GM19023 (cell line): ENCODE data around the gene ABCC8.

Experiments
- ATAC-seq: cut with Tn5 transposase; IDR thresholded peaks from one replicate; pipeline ENCODE4 v1.9.1; 2021; ENCODE audit warnings: mild to moderate bottlenecking, moderate library complexity; ENCODE audit not compliant: unreplicated experiment

ABCC8 gene

DNA sequence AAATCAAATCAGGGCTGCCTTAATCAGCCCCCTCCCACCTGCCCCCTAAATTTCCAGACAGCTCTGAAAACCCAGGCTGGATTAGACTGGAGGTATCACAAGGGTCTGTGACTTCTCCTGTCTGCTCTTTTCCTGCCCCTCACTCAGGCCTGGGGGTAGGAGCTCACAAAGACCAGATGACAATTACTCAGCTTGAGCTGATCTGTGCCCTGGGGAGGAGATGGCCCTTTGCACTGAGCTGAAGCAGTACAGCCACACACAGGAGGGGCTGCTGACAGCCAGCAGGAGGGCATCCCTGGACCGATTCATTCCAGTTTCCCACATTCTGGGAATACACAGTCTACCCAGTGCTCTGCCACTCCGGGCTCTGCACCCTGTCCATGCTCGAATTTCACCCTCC, 4.2 kb downstream of the ABCC8 start:
- ATAC-seq, result no peak

DNA sequence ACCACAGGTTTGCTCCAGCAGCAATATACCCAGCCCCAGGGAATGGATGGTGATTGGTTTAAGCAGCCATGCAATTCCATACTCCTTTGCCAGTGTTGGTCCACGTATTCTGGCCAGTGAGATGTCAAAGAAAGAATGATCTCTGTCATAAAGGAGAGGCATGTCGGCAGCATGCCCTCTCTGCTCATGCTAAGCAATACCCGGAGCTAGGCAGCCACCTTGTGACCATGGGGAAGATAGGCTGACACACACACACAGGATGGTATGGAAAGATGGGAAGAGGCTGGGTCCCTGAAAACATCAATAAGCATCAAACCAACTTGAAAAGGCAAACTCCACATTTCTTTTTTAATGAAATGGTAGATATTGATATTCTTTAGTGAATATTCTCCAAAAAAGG, 5.1 kb downstream of the ABCC8 start:
- ATAC-seq, result no peak

DNA sequence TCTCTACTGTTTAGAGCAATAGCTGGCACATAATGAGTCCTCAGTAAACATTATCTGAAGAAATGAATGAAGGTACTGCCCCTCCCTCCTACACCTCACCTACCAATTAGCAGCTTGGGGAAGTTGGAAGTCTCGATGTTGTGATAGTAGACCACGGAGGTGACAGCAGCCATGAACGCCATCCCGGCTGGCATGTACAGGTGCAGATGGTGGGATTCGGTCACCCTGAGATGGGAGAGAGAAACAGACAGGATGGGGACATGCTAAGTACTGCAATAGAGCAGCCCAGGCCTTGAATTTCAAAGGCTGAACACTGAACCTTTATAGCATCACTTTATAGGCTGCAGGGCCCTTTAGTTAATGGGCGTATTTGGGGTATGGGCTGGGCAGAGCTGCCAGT, 6.6 kb downstream of the ABCC8 start:
- no peak for ATAC-seq

DNA sequence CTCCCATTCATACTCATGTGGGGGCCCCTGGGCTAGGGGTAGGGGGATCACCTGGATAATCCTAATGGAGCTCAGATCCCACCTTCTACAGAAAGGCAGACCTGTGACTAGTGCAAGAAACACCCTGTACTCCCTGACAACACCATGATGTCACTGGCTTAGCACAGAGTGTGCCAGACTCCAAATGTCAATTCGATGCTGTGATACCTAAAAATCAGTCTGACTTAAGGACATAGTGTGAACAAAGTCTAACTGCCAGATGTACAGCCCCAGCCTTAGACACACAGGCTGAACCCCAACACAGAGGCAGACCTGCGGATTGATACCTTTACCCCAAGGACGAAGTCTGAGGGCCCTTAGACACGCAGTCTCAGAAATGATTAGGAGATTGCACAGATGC, 8.5 kb downstream of the ABCC8 start:
- no peak for ATAC-seq

DNA sequence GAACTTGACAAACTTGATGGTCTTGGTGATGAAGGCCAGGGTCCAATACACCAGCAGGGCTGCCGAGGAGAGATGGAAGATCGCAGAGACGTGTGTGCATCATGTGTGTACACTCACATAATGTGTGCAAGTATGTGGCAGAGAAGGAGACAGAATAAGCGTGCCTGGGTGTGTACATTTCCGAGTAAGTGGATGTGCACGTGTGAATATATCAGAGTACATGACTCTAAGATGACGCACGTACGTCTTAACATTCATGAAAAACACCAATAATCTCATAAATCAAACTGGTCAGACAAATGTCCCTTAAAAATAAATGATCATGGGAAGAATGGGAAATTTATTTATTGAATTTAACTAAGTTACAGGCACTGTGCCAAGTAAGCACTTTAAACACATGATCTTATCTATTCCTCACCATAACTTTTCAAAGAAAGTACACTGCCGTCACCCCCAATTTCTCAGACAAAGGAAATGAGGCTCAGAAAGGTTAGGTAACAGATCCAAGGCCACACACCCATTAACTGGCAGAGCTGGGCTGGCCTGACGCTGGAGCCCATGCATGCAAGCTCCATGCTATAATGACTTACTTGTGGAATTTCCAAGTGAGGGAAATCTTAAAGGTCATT, 13.0 kb downstream of the ABCC8 start:
- no peak for ATAC-seq

DNA sequence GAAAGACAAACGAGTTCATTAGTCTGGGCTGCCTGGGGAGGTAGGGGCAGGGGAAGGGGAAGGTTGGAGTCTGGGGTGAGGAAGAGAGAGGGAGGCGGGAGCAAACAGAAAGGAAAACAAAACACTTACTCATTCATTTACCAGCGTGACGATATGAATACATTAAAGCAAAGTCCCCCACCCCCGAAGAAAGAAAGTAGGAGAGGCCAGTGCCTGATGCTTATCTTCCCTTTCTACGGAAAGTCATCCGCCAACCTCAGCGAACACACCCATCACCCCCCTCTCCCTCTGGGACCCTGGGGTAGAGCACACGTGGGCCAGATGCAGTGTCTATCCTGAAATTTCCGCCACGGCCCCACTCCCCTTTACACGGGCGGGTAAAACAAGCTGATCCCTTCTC, 13.7 kb downstream of the ABCC8 start:
- ATAC-seq, result no peak

DNA sequence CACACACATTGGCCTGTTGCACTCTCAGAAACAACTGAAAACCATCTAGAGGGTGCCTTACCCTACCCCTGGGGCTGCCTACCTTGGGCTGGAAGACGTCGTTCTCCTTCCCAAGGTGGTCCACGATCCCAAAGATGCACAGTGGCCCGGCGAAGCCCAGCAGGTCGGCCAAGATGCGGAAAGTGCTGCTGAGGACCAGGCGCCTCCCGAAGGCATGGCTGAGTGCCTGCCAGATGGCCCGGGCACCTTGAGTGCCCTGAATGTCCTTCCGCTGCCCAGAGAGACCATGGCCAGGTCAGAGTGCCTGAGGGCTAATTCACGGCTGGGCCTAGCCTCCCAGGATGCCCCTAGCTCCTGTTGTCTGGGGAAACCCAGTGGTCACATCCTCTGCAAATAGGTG, 16.2 kb downstream of the ABCC8 start:
- no peak for ATAC-seq

DNA sequence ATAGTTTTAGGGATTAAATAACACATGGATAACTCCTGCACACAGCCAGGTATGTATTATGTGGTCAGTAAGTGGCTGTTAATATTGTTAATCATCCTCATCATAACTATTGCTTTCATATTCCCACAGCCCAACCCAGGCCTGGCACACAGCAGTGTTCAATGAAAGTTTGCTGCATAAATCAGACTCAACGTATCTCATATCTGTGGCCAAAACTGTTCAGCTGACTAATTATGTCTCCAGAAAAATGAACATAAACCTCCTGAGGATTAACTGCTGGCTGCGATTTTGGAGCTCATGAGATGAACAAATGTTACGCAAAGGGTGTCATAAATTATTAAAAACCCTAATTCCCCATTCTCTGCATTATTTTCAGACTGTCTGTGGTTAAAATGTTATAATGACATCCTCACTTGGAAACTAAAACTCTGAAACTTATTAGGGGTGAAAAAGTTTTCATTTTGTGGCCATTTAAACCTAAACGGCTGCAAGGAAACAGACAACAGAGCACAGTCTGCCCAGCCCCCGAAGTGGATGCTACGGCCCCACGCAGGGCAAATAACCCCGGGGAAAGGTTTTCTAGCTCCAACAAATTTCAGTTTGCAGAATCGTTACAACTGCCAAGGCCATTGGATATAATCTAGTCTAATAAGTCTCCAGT, 17.3 kb downstream of the ABCC8 start:
- no peak for ATAC-seq

DNA sequence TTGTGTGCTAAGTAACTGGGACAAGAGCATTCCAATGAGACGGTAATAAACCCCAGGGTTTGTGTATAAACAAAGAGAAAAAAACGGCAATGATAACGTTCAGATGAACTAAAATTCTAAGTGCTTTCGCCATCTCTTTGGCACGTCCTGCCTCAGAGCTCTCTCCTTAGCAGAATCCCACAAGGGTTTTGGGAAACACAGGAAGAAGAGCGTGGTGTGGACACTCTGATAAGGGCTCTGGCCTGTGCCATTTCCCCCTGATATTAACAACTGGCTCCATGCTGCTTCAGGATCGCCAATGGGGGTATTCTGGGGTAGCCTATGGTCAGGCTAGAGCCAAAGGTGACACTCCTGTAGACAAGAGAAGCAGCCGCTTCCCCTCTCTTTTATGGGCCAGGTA, 18.4 kb downstream of the ABCC8 start:
- no peak for ATAC-seq

DNA sequence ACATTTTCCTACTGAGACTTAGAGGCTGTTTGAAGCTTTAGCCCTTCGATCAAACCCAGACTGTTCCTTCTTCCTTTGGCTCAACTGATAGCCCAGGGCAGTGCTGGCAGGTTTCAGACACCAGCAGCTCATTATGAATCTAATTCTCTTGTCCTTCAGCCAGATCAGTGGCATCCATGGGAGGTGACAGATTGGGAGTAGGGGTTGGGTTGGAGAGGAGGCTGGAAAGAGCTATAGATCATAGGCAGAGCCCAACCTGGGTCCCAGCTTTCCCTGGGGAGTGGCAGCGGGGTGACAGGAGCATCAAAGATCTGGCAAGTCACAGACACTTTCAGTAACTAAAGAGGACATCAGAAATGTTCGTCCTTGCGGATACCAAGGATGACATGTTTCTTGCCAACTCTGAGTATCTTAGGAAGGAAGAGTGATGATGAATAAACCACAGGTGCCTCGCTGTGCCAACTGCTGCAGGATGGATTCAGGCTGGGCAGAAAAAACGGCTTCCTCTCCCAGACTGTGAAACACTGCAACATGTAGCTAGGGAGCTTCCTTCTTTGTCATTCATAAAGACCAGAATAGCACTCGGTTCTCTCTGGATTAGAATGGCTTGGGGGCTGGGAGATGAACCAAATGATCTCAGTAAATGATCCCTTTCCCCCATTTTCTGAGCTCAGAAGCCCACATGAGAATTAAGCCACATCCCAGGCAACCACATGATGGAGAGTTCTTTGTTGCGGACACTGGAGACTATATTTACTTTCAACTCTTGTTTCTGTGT, 19.1 kb downstream of the ABCC8 start:
- no peak for ATAC-seq

DNA sequence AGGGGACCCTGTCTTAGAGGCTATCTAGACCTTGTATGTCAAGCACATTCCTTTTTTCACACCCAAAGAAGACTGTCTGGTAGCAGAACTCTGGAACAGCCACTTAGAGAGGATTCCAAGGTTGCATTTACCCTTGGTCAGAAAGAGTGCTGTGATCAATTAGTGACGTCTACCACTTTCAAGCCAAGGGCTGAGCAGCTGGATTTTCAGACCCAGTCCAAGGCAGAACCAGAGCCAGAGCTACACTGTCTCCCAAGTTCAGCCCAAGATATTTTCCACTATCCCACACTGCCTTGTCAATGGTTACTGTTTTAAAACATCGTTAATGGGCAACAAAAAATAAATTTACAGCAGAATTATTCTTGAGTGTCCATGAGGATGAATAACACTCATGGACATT, 24.0 kb downstream of the ABCC8 start:
- no peak for ATAC-seq

DNA sequence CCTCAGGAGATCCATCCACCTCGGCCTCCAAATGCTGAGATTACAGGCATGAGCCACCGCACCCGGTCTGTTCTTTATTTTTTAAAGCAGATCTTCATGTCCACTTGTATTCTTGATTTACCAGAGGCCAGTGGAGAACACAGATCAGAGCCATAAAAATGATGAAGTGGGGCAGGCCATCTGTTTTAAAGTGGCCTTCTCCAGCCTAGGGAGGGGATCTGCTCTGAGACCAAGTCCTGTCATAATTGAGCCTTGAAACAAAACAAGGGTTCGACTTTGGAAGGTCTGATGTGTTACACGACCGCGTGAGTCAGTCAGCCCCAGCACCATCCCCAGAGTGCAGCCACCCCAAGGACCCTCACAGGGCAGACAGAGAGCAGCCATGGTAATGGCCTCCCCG, 27.5 kb downstream of the ABCC8 start:
- ATAC-seq, result no peak

DNA sequence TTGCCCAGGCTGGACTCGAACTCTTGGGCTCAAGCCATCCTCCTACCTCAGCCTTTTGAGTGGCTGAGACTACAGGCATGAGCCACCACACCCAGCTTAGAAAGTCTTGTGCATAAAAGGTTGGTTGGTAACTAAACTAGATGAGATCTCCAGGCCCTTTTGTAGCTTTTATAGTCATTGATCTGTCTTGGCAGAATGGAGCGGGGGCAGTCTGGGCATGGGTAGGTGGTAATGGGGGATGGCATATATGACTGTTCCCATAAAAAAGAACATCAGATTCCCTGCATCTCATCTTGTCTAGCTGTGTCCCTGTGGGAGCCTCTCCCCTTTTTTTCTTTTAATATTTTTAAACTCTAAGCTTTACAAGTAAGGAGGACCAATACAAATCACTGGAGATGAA, 30.2 kb downstream of the ABCC8 start:
- ATAC-seq, result no peak

DNA sequence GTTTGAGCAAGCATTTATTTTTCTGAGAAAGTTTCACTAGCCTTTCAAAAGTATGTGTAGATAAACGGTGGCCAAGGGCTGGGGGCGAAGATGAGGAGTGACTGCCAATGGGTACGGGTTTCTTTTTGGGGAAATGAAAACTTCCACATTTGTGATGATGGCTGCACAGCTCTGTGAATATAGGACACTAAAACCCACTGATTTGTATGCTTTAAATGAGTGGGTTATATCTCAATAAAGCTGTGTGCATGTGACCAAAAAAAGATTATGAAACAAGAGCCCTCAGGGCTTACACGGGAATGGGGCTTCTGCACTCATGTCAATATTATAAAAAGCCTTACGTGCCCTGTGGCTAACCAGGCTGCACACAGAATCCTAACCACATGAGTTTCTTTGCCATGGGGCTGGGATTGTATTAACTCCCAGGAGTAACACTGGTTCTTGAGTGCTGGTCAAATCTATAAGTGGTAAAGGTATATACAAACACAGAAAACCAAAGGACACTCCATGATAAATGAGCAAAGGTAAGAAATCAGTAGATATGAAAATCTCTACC, 31.3 kb downstream of the ABCC8 start:
- ATAC-seq, result no peak

DNA sequence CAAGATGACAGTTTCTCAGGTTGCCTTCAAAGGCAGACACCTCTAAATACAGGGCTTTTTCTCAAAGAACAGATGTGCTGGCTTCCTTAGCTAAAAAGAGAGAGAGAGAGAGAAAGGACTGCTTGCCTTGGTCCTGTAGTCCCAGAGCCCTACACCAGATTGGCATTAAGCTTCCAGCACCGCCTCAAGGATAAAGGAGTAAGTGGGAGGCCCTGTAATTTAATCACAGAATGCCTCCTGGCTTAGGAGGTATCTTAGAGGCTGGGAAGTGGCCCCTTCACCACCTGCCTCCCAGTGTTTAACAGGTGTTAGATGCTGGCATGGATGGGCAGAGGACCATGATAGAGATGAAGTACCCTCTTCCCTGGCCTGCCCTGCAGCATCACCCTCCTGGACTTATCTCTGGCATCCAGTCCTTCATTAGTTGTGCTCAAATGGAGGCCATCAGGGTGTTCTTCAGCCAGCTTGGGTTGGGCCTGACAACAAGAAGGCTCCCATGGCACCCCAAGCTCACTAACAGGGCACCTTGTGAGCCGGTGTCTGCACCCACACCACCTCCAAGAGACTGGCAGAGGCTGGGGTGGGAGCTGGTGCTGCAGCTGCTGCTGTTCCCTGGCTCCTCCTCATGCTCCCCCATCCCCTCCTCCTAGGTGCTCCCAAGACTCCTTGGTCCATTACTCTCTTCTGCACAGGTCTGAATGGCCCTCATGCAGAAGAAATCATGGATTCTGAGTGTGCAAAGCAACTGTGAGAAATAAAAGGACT, 32.5 kb downstream of the ABCC8 start:
- no peak for ATAC-seq

DNA sequence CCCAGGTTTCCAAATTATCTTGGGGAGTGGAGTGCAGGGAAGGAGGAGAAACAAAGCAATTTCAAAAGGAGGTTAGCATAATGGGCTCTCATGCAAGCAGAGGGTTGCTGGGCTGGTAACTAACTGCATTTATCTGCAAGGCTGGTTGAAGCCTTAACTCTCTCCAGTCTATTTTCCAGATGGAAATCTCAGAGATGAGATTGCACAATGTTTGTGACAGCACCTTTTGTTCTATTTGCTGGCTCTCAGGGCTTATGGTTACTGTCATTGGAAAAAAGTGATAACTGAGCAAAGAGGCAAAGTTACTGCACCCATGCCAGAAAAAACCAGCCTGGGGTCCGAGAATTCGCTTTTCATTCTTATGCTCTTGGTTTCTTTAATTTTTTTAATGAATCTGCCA, 33.2 kb downstream of the ABCC8 start:
- no peak for ATAC-seq

DNA sequence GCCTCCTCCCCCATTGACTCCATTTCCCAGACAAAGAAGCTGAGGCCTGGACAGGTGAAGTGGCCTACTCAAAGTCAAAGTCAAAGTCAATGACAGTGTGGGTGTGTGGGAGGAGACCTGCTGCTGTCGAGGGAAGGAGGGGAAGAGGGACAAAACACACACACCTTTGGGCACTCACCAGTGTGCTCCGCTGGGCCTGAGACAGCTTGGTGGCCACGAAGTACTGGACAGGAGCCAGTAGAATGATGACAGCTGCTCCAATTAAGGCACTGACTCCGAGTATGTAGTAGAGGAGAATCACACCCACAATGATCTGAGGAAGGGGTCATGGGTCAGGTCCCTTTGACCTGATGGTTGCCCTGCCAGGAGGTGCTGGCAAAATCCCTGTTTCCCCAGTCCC, 33.6 kb downstream of the ABCC8 start:
- ATAC-seq, result no peak

DNA sequence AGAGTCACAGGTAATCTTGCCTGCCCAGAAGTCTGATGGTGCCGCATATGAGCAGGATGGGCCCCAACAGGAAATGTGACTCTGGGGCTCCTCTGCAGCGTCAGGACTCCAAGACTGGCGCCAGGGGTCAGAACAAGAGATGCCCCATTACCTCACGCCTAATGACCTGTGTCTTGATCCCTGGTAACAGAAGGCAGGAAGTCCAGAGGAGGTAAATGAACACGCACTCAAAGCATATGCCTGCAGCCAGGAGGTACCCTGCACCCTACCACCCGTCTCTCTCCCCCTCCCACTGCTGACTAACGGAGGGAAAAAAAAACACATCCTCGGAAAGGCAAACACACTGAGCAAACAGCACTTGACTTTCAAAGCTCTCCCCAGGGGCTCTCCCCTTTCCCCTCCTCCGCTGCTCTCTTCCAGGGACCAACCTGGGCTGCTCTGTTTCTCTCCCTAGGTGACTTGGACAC, 37.3 kb downstream of the ABCC8 start:
- ATAC-seq, result no peak

DNA sequence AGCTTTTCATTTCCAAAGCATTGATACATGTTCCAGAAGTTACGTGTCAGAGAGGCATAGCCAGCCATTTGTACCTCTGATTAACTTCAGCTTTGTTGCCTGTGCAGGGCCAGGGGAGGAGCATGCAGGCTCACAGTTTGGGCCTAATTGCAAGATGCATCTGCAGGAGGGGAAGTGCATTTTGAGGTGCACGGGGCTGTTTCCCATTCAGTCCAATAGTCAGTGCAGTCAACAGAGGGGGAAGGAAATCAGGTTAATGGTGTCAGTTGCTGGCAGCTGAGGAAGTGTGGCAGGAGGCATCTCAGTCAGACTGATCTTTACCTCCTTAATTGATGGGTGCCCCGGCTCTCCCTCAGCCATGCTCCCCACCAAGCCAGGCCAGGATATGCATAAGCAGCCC, 39.3 kb downstream of the ABCC8 start:
- ATAC-seq, result no peak

DNA sequence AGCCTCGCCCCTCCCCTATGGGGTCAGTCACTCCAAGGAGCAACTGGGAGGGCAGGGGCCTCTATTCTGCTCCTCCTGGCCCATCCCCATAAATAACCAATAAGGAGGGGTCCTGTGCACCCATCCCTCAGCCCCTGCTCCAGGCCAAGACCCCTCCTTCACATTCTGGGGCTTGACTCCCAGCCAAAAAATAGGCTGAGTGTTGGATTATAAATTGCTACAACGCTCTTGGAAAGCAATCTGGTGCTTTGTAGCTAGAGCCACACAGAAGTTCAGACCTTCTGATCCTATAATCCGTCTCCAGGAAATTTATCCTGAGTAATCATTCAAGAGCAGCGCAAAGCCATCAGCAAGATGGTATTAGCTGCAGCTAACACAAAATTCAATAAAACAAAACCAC, 42.5 kb downstream of the ABCC8 start:
- ATAC-seq, result no peak

DNA sequence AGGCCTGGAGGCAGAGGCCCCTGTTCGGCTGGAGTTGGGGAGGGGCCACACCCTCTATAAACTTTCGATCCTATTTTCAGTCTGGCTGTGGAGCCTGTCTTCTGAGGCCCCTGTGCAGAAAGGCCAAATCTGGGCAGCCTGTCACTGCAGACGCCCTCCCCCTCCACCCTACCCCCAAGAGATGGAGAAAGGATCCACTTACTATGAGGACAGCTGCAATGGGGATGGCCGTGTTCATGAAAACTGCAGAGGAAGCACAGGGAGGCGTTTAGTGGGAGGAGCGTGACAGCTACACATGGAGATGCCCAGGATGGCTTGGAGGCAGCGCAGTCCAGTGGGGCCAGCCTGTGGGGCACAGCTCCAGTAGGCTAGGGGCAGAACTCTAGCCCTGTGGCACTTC, 44.6 kb downstream of the ABCC8 start:
- ATAC-seq, result no peak
